ENCODE results near the gene A4GNT.

DNA sequence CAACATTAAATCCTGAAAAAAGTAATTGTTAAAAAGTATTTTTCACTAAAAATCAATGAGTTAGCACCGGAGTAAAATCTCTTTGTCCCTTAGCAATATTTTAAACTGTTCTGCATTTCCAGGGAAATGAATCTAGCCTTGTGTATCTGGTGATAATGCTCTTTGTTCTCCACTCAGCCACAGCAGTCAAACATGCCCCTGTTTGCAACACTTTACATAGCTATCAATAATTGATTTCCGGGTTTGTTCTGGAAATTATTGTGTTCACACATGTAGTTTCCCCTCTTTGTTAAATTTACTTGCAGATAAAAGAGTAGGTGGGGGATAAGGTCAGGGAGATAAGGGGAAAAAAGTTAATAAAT, 3.6 kb upstream of the A4GNT start:
- TF ChIP-seq, protein P1, sequence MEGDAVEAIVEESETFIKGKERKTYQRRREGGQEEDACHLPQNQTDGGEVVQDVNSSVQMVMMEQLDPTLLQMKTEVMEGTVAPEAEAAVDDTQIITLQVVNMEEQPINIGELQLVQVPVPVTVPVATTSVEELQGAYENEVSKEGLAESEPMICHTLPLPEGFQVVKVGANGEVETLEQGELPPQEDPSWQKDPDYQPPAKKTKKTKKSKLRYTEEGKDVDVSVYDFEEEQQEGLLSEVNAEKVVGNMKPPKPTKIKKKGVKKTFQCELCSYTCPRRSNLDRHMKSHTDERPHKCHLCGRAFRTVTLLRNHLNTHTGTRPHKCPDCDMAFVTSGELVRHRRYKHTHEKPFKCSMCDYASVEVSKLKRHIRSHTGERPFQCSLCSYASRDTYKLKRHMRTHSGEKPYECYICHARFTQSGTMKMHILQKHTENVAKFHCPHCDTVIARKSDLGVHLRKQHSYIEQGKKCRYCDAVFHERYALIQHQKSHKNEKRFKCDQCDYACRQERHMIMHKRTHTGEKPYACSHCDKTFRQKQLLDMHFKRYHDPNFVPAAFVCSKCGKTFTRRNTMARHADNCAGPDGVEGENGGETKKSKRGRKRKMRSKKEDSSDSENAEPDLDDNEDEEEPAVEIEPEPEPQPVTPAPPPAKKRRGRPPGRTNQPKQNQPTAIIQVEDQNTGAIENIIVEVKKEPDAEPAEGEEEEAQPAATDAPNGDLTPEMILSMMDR (IDR thresholded peaks at IDR 0.05): no peak
- TF ChIP-seq POLR2A (IDR thresholded peaks at IDR 0.05) (no peak), EP300 (IDR thresholded peaks at IDR 0.05) (no peak)
